Neural cell (in vitro differentiated cells): ENCODE measurements around the gene LARGE1.

Experiments
- CTCF ChIP-seq: fragments of 450-650 bp; IDR thresholded peaks from 2 replicates; pipeline ENCODE4 v1.5.1; 2014; ENCODE audit warnings: antibody characterized with exemption, mild to moderate bottlenecking, moderate library complexity; ENCODE audit not compliant: poor library complexity, severe bottlenecking
- MXI1 ChIP-seq: fragments of 450-650 bp; conservative IDR thresholded peaks from 2 replicates; pipeline ENCODE4 v1.6.1; 2014; ENCODE audit warnings: antibody characterized with exemption, mild to moderate bottlenecking; ENCODE audit not compliant: poor library complexity, severe bottlenecking
- TAF1 ChIP-seq: IDR thresholded peaks from 2 replicates; pipeline ENCODE4 v1.6.1; 2012; ENCODE audit warnings: low read depth

- TF ChIP-seq CTCF (no peak), MXI1 (no peak), TAF1 (no peak)
Measured at GRCh38 chr22:33631777-33632176, 288.5 kb downstream of the LARGE1 start.
